ENCODE data around the gene PIAS1. TPM values are rescaled to one million over a fixed set of nuclear protein-coding genes. Genes with fewer than 3 reads are reported as not detected.

Gene PIAS1
- total RNA-seq, 3 donors from 2014 or later (not counting 1 experiment from before 2014, with no cell fraction given): 94.7 to 103 (median 99.2) TPM

- ATAC-seq (no peak), DNase-seq (no peak)
- Histone ChIP-seq H3K27me3 (ENCODE audit: control insufficient read depth, insufficient read depth, low read length) (no peaks in the 10 kb centered on the region), H3K4me1 (ENCODE audit: control insufficient read depth, insufficient read depth, low read length) (no peaks in the 10 kb centered on the region), H3K36me3 (ENCODE audit: control insufficient read depth, insufficient read depth, low read length) (peaks cover 33% of the 10 kb centered on the region), H3K9me3 (ENCODE audit: control insufficient read depth, insufficient read depth, low read length) (no peaks in the 10 kb centered on the region), H3K27ac (ENCODE audit: low read length) (no peak overlapping the region), H3K4me3 (ENCODE audit: low read length) (no peak overlapping the region)
- intact Hi-C loops (cut with micrococcal nuclease): no loop called here
- WGBS (ENCODE audit: insufficient coverage): no CpG with 5 or more reads among the region's 1 CpG
- no peak for TF ChIP-seq CTCF (IDR thresholded peaks at IDR 0.05)
- peaks cover 23 to 28% of the 10 kb centered on the region in 2 donors for H3K4me1 Mint-ChIP-seq
- H3K36me3 Mint-ChIP-seq: peaks cover 2% of the 10 kb centered on the region
- H3K4me3 Mint-ChIP-seq: no peak overlapping the region
- no peaks in the 10 kb centered on the region for H3K9me3 Mint-ChIP-seq
- H3K27ac Mint-ChIP-seq: peak overlapping the region in 1 of 2 donors; percentile 35
- H3K27me3 Mint-ChIP-seq (ENCODE audit: low read depth in 2 of 2): no peaks in the 10 kb centered on the region
Measured at GRCh38 chr15:68149059-68149458, 94.9 kb downstream of the PIAS1 start.

GRCh38 chr15:68150187-68150586, 96.1 kb downstream of the PIAS1 start:
- no peak overlapping the region for H3K27ac ChIP-seq (ENCODE audit: low read length)
- no peaks in the 10 kb centered on the region for H3K4me1 ChIP-seq (ENCODE audit: control insufficient read depth, insufficient read depth, low read length)
- DNase-seq (no peak), ATAC-seq (no peak)
- WGBS (ENCODE audit: insufficient coverage): 86% methylated on average over 1 of the region's 1 CpG
- H3K36me3 ChIP-seq (ENCODE audit: control insufficient read depth, insufficient read depth, low read length): peaks cover 38% of the 10 kb centered on the region
- intact Hi-C loops (cut with micrococcal nuclease): no loop called here
- Mint-ChIP-seq H3K4me3 (no peak overlapping the region), H3K4me1 (peaks cover 18 to 25% of the 10 kb centered on the region in 2 donors), H3K27ac (no peak overlapping the region), H3K36me3 (peaks cover 6% of the 10 kb centered on the region), H3K9me3 (no peaks in the 10 kb centered on the region), H3K27me3 (ENCODE audit: low read depth in 2 of 2) (no peaks in the 10 kb centered on the region)
- no peaks in the 10 kb centered on the region for H3K27me3 ChIP-seq (ENCODE audit: control insufficient read depth, insufficient read depth, low read length)
- H3K4me3 ChIP-seq (ENCODE audit: low read length): no peak overlapping the region
- H3K9me3 ChIP-seq (ENCODE audit: control insufficient read depth, insufficient read depth, low read length): no peaks in the 10 kb centered on the region
- TF ChIP-seq CTCF (IDR thresholded peaks at IDR 0.05): no peak

- no peak for DNase-seq
- Histone ChIP-seq H3K36me3 (ENCODE audit: control insufficient read depth, insufficient read depth, low read length) (peaks cover 42% of the 10 kb centered on the region), H3K4me1 (ENCODE audit: control insufficient read depth, insufficient read depth, low read length) (no peaks in the 10 kb centered on the region), H3K9me3 (ENCODE audit: control insufficient read depth, insufficient read depth, low read length) (no peaks in the 10 kb centered on the region), H3K27me3 (ENCODE audit: control insufficient read depth, insufficient read depth, low read length) (no peaks in the 10 kb centered on the region), H3K4me3 (ENCODE audit: low read length) (no peak overlapping the region), H3K27ac (ENCODE audit: low read length) (no peak overlapping the region)
- intact Hi-C loops (cut with micrococcal nuclease): no loop called here
- TF ChIP-seq CTCF (IDR thresholded peaks at IDR 0.05): no peak
- no peaks in the 10 kb centered on the region for H3K9me3 Mint-ChIP-seq
- peaks cover 6% of the 10 kb centered on the region for H3K36me3 Mint-ChIP-seq
- WGBS (ENCODE audit: insufficient coverage): 100% methylated on average over 1 of the region's 1 CpG
- no peak overlapping the region for H3K4me3 Mint-ChIP-seq
- peaks cover 18 to 25% of the 10 kb centered on the region in 2 donors for H3K4me1 Mint-ChIP-seq
- no peak for ATAC-seq
- no peak overlapping the region for H3K27ac Mint-ChIP-seq
- no peaks in the 10 kb centered on the region for H3K27me3 Mint-ChIP-seq (ENCODE audit: low read depth in 2 of 2)
Measured at GRCh38 chr15:68151277-68151676, 97.2 kb downstream of the PIAS1 start.

- H3K36me3 Mint-ChIP-seq: peaks cover 6% of the 10 kb centered on the region
- H3K27me3 Mint-ChIP-seq (ENCODE audit: low read depth in 2 of 2): no peaks in the 10 kb centered on the region
- no peaks in the 10 kb centered on the region for H3K9me3 Mint-ChIP-seq
- intact Hi-C loops (cut with micrococcal nuclease): no loop called here
- Histone ChIP-seq H3K27ac (ENCODE audit: low read length) (no peak overlapping the region), H3K4me1 (ENCODE audit: control insufficient read depth, insufficient read depth, low read length) (no peaks in the 10 kb centered on the region), H3K9me3 (ENCODE audit: control insufficient read depth, insufficient read depth, low read length) (no peaks in the 10 kb centered on the region), H3K36me3 (ENCODE audit: control insufficient read depth, insufficient read depth, low read length) (peaks cover 36% of the 10 kb centered on the region), H3K4me3 (ENCODE audit: low read length) (no peak overlapping the region), H3K27me3 (ENCODE audit: control insufficient read depth, insufficient read depth, low read length) (no peaks in the 10 kb centered on the region)
- H3K27ac Mint-ChIP-seq: peak overlapping the region in 1 of 2 donors; percentile 50
- DNase-seq (no peak), ATAC-seq (no peak)
- no CpG with 5 or more reads among the region's 2 CpGs for WGBS (ENCODE audit: insufficient coverage)
- H3K4me3 Mint-ChIP-seq: no peak overlapping the region
- TF ChIP-seq CTCF (IDR thresholded peaks at IDR 0.05): no peak
- peaks cover 18 to 19% of the 10 kb centered on the region in 2 donors for H3K4me1 Mint-ChIP-seq
Measured at GRCh38 chr15:68152342-68152741, 98.2 kb downstream of the PIAS1 start.
